Measurements from ENCODE around the gene SPTLC3.

- TF ChIP-seq, protein P1, sequence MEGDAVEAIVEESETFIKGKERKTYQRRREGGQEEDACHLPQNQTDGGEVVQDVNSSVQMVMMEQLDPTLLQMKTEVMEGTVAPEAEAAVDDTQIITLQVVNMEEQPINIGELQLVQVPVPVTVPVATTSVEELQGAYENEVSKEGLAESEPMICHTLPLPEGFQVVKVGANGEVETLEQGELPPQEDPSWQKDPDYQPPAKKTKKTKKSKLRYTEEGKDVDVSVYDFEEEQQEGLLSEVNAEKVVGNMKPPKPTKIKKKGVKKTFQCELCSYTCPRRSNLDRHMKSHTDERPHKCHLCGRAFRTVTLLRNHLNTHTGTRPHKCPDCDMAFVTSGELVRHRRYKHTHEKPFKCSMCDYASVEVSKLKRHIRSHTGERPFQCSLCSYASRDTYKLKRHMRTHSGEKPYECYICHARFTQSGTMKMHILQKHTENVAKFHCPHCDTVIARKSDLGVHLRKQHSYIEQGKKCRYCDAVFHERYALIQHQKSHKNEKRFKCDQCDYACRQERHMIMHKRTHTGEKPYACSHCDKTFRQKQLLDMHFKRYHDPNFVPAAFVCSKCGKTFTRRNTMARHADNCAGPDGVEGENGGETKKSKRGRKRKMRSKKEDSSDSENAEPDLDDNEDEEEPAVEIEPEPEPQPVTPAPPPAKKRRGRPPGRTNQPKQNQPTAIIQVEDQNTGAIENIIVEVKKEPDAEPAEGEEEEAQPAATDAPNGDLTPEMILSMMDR (conservative IDR thresholded peaks at IDR 0.05 in 1 of 2, IDR thresholded peaks at IDR 0.05 in 1 of 2; ENCODE audit: low read depth in 1 of 2, low read length in 2 of 2): no peak
- TF ChIP-seq EZH2 (IDR thresholded peaks at IDR 0.05; ENCODE audit: low read length, missing control alignments): no peak
These were observed 26.7 kb upstream of the SPTLC3 start for GRCh38 chr20:12982098-12982497.

Measured in fibroblast of lung (primary cell).